ENCODE measurements around the gene ZG16B. TPM values are rescaled to one million over a fixed set of nuclear protein-coding genes. Genes with fewer than 3 reads are reported as not detected.

ZG16B gene
- total and polyA plus RNA-seq, 2 of the 8 experiments (the other 6 are each of a cell fraction or from before 2014, with no cell fraction given) = 0.11 TPM; not detected in 1

- peak overlapping the region; percentile 7; the same call in 1 of the 2 replicates for H3K18ac ChIP-seq (ENCODE audit: extremely low read depth, low read length)
- H3K27me3 ChIP-seq (replicated peaks in 1 of 4; ENCODE audit: control insufficient read depth in 3 of 4, extremely low read depth in 1 of 4, insufficient read depth in 3 of 4, low read length in 3 of 4) = no peaks in the 10 kb centered on the region
- no peaks in the 10 kb centered on the region for H3K79me2 ChIP-seq (ENCODE audit: control insufficient read depth in 1 of 2, insufficient read depth in 2 of 2, low read length in 2 of 2)
- POLR2A ChIA-PET (ENCODE audit: partially characterized antibody) = interaction anchor here (1.4 kb wide), 1 partner anchor 42 kb away, joined by 5 read pairs; no protein-coding TSS in a partner anchor
- H4K20me1 ChIP-seq (replicated peaks in 1 of 2; ENCODE audit: control insufficient read depth in 1 of 2, insufficient read depth in 2 of 2, low read length in 2 of 2) = no peaks in the 10 kb centered on the region
- H3K4me3 ChIP-seq (ENCODE audit: extremely low read depth in 1 of 4, insufficient read depth in 2 of 4, low read depth in 3 of 4, low read length in 4 of 4) = no peak overlapping the region
- H3K23me2 ChIP-seq (ENCODE audit: low read depth, low read length) = no peaks in the 10 kb centered on the region
- H3K9ac ChIP-seq (replicated peaks in 1 of 4; ENCODE audit: extremely low read depth in 1 of 4, low read depth in 3 of 4, low read length in 3 of 4) = no peak overlapping the region
- H2BK120ac ChIP-seq (replicated peaks; ENCODE audit: low read depth, low read length) = no peak overlapping the region
- H3K4me1 ChIP-seq (replicated peaks in 1 of 4; ENCODE audit: control insufficient read depth in 3 of 4, insufficient read depth in 4 of 4, low read length in 3 of 4) = peaks cover 0 to 4% (median 0%) of the 10 kb centered on the region in 4 experiments; a peak in 1 of 7 replicates
- H3K4ac ChIP-seq (replicated peaks; ENCODE audit: insufficient read length, low read depth, low read length) = no peak overlapping the region
- CTCF ChIA-PET (ENCODE audit: partially characterized antibody) = interaction anchor here (1.0 to 1.3 kb wide), 2 partner anchors 20 to 41 kb away, joined by 3 read pairs; no protein-coding TSS in a partner anchor
- H2BK20ac ChIP-seq (ENCODE audit: low read length) = no peak overlapping the region
- no peak overlapping the region for H3K4me2 ChIP-seq (ENCODE audit: insufficient read depth in 1 of 2, low read depth in 2 of 2, low read length in 2 of 2)
- 0 out of 2 replicates have a peak overlapping the region, but pooled peaks have one; percentile 81 for H2BK15ac ChIP-seq (ENCODE audit: low read length)
- no peak overlapping the region for H4K5ac ChIP-seq (ENCODE audit: insufficient read length, low read depth, low read length)
- H2BK12ac ChIP-seq (ENCODE audit: low read depth, low read length) = no peak overlapping the region
- no peak overlapping the region for H3K27ac ChIP-seq (ENCODE audit: low read depth, low read length)
- H2BK5ac ChIP-seq (ENCODE audit: low read depth, low read length) = no peak overlapping the region
- H3K9me3 ChIP-seq (ENCODE audit: insufficient read depth in 2 of 2, low read depth in 1 of 2, low read length in 1 of 2) = no peaks in the 10 kb centered on the region
- H2AFZ ChIP-seq (ENCODE audit: low read length) = no peak overlapping the region
- H3K79me1 ChIP-seq (ENCODE audit: low read depth, low read length) = no peaks in the 10 kb centered on the region
- H3K14ac ChIP-seq (ENCODE audit: insufficient read length) = no peak overlapping the region
- H4K91ac ChIP-seq (replicated peaks; ENCODE audit: insufficient read length, low read length) = no peak overlapping the region
- H4K8ac ChIP-seq (ENCODE audit: extremely low read depth, insufficient read depth, low read length) = no peak overlapping the region
- no peak for FAIRE-seq
- no peak overlapping the region for H3K23ac ChIP-seq (ENCODE audit: insufficient read length)
- peak overlapping the region; percentile 53; the same call in 1 of the 2 replicates for H2AK5ac ChIP-seq (ENCODE audit: low read depth, low read length)
- WGBS, 2 experiments (ENCODE audit: extremely low coverage in 1 of 2, insufficient coverage in 1 of 2, insufficient read length in 1 of 2, insufficient replicate concordance in 2 of 2, low coverage in 1 of 2, low lambda C conversion rate in 2 of 2, missing lambda C conversion rate in 1 of 2) = 85% methylated on average over 16 of the region's 17 CpGs; no CpG with 5 or more reads in 1 of the 2 experiments
- no peaks in the 10 kb centered on the region for H3K36me3 ChIP-seq (ENCODE audit: control insufficient read depth in 2 of 4, insufficient read depth in 4 of 4, low read length in 3 of 4)
- H3K56ac ChIP-seq (replicated peaks; ENCODE audit: insufficient read length, low read depth, low read length) = no peak overlapping the region
- DNase-seq (ENCODE audit: low read depth in 1 of 2, low spot score in 2 of 2) = no peak
- TF ChIP-seq KDM4A (IDR thresholded peaks at IDR 0.05; ENCODE audit: low read depth, low read length, severe bottlenecking) = no peak
- TF ChIP-seq NANOG (IDR thresholded peaks at IDR 0.05; ENCODE audit: insufficient read depth, low read depth, low read length, poor library complexity, severe bottlenecking) = no peak
- no peak for TF ChIP-seq KDM1A (IDR thresholded peaks at IDR 0.05; ENCODE audit: borderline replicate concordance, low read length)
- TF ChIP-seq ZNF274 (IDR thresholded peaks at IDR 0.05; ENCODE audit: borderline replicate concordance, extremely low read depth, low read length) = no peak
- TF ChIP-seq CHD1 (IDR thresholded peaks at IDR 0.05; ENCODE audit: low read depth, low read length) = no peak
- no peak for TF ChIP-seq HDAC6 (IDR thresholded peaks at IDR 0.05; ENCODE audit: low read depth, low read length)
- no peak for TF ChIP-seq EP300 (IDR thresholded peaks at IDR 0.05; ENCODE audit: borderline replicate concordance in 1 of 2, low read depth in 2 of 2, low read length in 2 of 2)
- TF ChIP-seq SP1 (IDR thresholded peaks at IDR 0.05; ENCODE audit: low read depth, low read length) = no peak
- TF ChIP-seq TAF1 (IDR thresholded peaks at IDR 0.05; ENCODE audit: low read depth, low read length) = no peak
- TF ChIP-seq YY1 (IDR thresholded peaks at IDR 0.05; ENCODE audit: low read depth, low read length) = no peak
- TF ChIP-seq JUN (IDR thresholded peaks at IDR 0.05; ENCODE audit: low read depth, low read length) = no peak
- no peak for TF ChIP-seq SIRT6 (IDR thresholded peaks at IDR 0.05; ENCODE audit: low read length)
These were observed 9.9 kb upstream of the ZG16B start for GRCh38 chr16:2819939-2820835.

Measured in H1 (cell line).